Jurkat, Clone E6-1 (cell line): ENCODE results near the gene IL20.
A peak's percentile ranks its signal among the peaks of the same experiment; 100 is the strongest.
"Not testable (repeated sequence)": the region's sequence is repeated elsewhere in the genome, so short reads cannot be mapped to it uniquely, and the experiment has no call there.

Experiments used
- DNase-seq: peaks from one replicate; pipeline ENCODE4 v3.0.0-alpha.2; 2011; ENCODE audit warnings: low read depth, low spot score
- H3K4me3 ChIP-seq: 2 replicates; pipeline ENCODE4 v1.5.1; 2011; ENCODE audit warnings: mild to moderate bottlenecking, low read length, control low read depth, moderate library complexity

Gene IL20

DNA sequence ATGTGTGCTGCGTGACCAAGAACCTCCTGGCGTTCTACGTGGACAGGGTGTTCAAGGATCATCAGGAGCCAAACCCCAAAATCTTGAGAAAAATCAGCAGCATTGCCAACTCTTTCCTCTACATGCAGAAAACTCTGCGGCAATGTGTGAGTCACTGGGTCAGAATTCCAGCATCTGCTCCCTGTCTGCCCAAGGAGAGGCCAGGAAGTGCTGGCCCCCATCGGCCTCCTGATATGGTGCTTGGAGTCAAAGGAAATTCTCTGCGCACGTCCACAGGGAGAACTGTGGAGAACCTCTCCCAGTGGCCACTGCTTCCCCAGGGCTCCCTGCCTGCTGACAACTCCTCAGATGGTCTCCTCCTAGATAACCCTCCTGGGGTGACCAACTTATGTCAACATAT lies 25.6 kb upstream of the IL20 start:
- no peak overlapping the region for H3K4me3 ChIP-seq
- no peak for DNase-seq

DNA sequence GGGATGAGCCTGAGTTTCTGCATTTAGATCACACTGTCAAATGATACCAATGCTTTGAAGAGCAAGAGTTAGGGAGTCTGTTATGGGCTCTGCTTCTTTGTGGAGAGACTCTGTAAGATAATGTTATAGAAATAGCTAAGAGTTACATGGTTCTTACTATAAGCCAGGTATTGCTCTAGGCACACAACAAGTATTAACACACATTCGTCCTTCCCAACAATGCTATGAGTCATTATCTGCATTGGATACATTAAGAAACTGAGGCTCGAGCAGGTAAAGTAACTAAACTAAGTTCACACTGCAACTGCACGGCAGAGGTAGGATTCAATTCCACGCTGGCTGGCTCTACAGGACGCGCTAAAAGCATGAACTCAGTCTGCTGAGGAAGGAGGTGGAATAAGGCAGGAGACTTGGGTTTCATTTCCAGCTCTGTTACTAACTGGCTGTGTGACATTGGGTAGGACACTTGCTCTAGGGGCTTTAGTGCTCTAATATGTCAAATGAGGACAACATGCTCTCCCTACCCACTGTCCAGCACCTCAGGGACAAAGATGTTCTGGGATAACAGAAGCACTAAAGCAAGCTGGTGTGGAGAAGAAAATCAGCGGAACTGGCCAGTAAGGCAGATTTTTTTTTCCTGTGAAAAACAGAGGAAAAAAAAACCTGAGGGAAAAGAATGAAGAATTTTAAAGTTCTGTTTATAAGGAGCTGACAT lies 23.7 kb upstream of the IL20 start:
- no peak for DNase-seq

DNA sequence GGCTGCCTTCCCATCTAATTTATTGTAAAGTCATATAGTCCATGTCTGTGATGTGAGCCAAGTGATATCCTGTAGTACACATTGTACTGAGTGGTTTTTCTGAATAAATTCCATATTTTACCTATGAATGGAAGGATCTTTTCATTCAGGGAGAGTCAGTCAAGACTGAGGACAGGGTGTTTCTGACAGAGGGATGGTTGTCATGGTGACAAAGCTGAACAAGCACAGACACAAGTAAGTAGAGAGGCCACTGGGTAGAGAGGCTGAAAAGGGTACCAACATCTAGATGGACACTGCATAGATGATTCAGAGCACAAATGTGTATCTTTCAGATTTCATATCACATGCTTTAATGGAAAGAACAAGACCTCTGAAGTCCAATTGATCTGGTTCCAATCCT lies 22.6 kb upstream of the IL20 start:
- no peak for DNase-seq

More for the DNA sequence above, 23.7 kb upstream of the IL20 start:
- H3K4me3 ChIP-seq: no peak overlapping the region

DNA sequence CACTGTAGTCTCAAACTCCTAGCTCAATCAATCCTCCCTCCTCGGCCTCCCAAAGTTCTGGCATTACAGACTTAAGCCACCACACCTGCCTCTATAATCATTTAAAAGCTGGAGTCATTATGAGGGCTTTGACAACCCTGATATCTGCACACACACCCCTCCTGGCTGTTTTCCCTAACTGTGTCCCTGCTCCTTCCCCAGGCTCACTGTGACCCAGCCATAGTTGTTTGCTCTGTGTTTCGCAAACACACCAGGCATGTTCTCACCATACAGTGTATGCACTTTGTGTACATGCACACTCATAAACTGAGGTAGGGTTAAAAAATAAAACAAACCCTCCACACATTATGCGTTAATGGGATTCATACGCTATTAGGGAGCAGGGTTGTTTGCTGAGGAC lies 21.8 kb upstream of the IL20 start:
- DNase-seq: no peak
- no peak overlapping the region for H3K4me3 ChIP-seq

More for the DNA sequence above, 22.6 kb upstream of the IL20 start:
- H3K4me3 ChIP-seq: no peak overlapping the region

DNA sequence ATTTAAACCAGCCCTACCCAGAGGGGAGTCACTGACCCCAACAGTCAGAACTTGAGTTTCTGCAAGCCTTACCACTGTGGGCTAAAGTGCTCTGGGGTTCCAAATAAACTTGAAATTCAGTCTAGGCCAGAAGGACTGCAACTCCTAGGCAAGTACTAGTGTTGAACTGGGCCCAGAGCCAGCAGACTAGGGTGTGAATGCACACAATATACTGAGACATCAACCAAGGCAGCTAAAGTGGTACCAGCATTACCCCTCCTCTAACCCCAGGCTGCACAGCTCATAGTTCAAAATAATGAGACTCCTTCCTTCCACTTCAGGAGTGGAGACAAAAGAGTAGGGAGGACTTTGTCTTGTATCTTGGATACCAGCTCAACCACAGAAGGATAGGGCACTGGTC lies 18.9 kb upstream of the IL20 start:
- no peak for DNase-seq
- no peak overlapping the region for H3K4me3 ChIP-seq

- H3K4me3 ChIP-seq: no peak overlapping the region
- DNase-seq: no peak
Measured at GRCh38 chr1:206847337-206847834, 18.0 kb upstream of the IL20 start.

DNA sequence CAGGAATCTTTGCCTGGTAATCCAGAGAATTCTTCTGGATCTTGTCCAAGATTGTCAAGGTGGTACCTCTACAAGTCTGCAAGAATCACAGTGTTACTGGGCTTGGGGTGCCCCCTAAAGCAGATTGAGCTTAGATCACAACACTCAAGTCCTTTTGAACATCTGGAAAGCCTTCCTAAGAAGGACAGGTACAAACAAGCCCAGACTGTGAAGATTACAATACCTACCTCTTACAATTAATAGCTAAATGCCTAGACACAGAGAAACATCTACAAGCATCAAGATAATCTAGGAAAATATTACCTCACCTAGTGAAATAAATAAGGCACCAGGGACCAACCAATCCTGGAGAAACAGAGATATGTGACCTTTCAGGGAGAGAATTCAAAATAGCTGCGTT lies 17.5 kb upstream of the IL20 start:
- DNase-seq: no peak
- no peak overlapping the region for H3K4me3 ChIP-seq

DNA sequence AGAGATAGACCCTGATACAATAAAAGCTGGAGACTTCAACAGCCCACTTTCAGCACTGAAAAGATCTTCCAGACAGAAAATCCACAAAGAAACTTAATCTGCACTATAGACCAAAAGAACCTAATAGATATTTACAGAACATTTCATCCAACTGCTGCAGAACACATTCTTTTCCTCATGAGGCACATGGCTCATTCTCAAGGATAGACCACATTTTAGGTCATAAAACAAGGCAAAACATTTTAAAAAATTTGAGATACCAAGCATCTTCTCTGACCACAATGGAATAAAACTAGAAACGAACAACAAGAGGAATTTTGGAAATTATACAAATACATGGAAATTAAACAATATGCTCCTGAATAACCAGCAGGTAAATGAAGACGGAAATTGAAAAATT lies 15.0 kb upstream of the IL20 start:
- DNase-seq: no peak
- no peak overlapping the region for H3K4me3 ChIP-seq

DNA sequence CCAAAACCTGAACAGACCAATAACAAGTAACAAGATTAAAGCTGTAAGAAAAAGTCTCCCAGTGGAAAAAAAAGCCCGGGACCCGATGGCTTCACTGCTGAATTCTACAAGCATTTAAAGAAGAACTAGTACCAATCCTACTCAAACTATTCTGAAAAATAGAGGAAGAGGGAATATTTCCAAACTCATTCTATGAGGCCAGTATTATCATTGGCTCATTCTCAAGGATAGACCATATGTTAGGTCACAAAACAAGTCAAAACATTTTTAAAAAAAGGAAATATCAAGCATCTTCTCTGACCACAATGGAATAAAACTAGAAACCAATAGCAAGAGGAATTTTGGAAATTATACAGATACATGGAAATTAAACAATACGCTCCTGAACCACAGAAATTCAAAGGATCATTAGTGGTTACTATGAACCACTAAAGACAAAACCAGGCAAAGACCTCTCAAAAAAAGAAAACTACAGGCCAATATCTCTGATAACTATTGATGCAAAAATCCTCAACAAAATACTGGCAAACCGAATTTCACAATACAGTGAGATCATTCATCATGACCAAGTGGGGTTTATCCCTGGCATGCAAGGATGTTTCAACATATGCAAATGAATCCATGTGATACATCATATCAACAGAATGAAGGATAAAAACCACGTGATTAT lies 13.9 kb upstream of the IL20 start:
- no peak overlapping the region for H3K4me3 ChIP-seq
- no peak for DNase-seq

DNA sequence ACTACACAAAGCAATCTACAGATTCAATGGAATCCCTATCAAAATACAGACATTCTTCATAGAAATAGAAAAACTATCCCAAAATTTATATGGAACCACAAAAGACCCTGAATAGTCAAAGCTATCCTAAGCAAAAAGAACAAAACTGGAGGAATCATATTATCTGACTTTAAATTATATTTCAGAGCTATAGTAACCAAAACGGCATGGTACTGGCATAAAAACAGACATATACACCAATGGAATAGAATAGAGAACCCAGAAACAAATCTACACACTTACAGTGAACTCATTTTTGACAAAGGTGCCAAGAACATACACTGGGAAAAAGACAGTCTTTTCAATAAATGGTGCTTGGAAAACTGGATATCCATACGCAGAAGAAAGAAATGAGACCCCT lies 12.8 kb upstream of the IL20 start:
- not testable (repeated sequence) for DNase-seq, H3K4me3 ChIP-seq

GRCh38 chr1:206853696-206854095 lies 11.7 kb upstream of the IL20 start:
- not testable (repeated sequence) for H3K4me3 ChIP-seq, DNase-seq

DNA sequence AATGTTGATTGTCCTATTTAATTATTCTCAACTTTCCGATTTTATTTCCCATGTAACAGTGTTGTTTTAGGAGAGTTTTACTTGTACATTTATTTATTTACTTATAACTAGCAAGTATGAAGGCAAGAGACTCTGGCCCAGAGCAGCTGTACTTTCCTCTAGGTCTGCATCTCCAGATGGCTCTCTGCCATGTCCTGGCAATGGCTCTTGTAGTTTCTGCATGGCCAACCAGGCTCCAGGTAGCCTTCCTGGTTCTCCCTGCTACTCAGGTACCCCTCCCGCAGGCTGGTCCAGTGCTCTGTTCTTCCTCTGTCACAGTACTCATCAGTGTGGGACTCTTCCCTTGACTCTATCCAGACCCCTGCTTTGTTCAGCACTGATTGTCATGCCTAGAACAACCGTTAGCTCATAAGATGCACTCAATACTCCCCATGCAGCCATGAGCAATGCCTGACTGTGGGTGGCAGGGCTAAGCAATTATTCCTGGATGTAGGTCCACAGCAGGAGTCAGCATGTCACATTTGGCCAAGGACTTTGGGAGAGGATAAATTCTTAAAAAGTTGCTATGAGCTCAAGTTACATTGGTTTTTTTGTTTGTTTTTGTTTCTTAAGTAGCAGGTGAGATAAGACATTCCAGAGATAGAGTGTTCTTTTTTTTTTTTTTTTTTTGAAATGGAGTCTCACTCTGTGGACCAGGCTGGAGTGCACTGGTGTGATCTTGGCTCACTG lies 10.9 kb upstream of the IL20 start:
- no peak overlapping the region for H3K4me3 ChIP-seq
- no peak for DNase-seq

GRCh38 chr1:206855859-206856258 lies 9.6 kb upstream of the IL20 start:
- no peak for DNase-seq

DNA sequence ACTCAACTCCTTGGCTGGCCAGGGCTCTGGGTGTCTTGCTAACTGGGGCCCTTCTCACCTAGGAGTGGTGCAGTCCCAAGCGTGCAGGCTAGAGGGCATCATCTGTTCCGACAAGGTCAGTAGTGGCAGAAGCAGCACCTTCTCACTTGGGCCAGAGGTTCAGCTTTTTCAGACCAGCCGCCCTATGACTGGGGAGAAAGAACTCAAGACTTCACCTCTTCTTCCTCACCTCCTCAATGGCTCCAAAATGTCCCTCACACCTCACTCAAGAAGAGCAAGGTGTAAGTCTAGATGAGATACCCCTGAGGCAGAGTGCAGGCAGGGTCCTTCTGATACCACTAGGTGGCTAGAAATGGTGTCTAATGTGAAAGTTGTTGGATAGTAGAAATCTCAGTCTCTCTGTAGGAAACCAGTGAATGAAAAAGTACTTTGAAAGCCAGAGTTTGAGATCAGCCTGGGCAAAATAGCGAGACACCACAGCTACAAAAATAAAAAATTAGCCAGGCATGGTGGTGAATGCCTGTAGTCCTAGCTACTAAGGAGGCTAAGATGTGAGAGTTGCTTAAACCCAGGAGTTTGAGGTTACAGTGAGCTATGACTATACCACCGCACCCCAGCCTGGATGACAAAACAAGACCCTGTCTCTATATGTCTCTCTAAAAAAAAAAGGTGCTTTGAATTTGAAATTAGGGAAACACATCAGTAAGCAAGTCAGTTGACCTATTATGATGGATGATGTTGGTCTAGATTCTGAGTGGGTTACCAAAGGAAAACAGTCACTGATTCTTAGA lies 8.6 kb upstream of the IL20 start:
- peak; percentile 42 for DNase-seq
- no peak overlapping the region for H3K4me3 ChIP-seq

More at GRCh38 chr1:206855859-206856258, 9.6 kb upstream of the IL20 start:
- no peak overlapping the region for H3K4me3 ChIP-seq

GRCh38 chr1:206859082-206859521 lies 6.3 kb upstream of the IL20 start:
- peak; percentile 9 for DNase-seq
- H3K4me3 ChIP-seq: no peak overlapping the region

- DNase-seq: no peak
Measured at GRCh38 chr1:206860165-206860564, 5.3 kb upstream of the IL20 start.

GRCh38 chr1:206863266-206863665 lies 2.2 kb upstream of the IL20 start:
- no peak overlapping the region for H3K4me3 ChIP-seq
- DNase-seq: no peak

More at GRCh38 chr1:206860165-206860564, 5.3 kb upstream of the IL20 start:
- H3K4me3 ChIP-seq: no peak overlapping the region

- DNase-seq: no peak
- no peak overlapping the region for H3K4me3 ChIP-seq
Measured at GRCh38 chr1:206866062-206866461, 639 bp downstream of the IL20 start.

DNA sequence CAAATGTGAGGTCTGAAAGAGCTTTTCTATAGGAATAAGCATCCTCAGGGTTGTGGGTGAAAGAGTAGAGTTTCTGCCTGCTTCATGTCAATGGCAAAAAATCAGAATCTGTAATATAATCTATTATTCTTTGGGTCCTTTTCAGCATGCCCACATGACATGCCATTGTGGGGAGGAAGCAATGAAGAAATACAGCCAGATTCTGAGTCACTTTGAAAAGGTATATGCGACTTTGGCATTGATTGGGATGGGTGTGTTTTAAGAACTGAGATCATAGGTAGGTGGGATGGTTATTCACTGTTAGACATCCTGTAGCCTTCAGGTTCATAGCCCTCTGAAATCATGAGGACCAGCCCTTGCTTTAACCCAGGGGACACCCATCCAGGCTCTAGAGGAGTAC lies 1.8 kb downstream of the IL20 start:
- H3K4me3 ChIP-seq: no peak overlapping the region
- no peak for DNase-seq
